ENCODE measurements around the gene HES5. TPM values are rescaled to one million over a fixed set of nuclear protein-coding genes. Genes with fewer than 3 reads are reported as not detected.

HES5 gene
- total and polyA plus RNA-seq, 10 of the 15 experiments (the other 5 are each of a cell fraction or from before 2014, with no cell fraction given) = 0.12 to 0.15 TPM; not detected in 8

GRCh38 chr1:2481885-2482284, 48.2 kb downstream of the HES5 start:
- no peaks in the 10 kb centered on the region for H4K20me1 ChIP-seq (ENCODE audit: control insufficient read depth, insufficient read depth)
- H3K27me3 ChIP-seq (replicated peaks in 1 of 2; ENCODE audit: control insufficient read depth in 2 of 2, insufficient read depth in 2 of 2, low read length in 1 of 2) = no peaks in the 10 kb centered on the region
- H2AFZ ChIP-seq (ENCODE audit: control insufficient read depth, low read depth, low read length) = no peak overlapping the region
- no peak for TF ChIP-seq BCLAF1 (IDR thresholded peaks at IDR 0.05)
- no peak for TF ChIP-seq BMI1 (IDR thresholded peaks at IDR 0.05; ENCODE audit: borderline replicate concordance)
- TF ChIP-seq JUNB (IDR thresholded peaks at IDR 0.05) = no peak
- TF ChIP-seq E4F1 (IDR thresholded peaks at IDR 0.05; ENCODE audit: borderline replicate concordance, partially characterized antibody) = no peak
- TF ChIP-seq ATF7 (IDR thresholded peaks at IDR 0.05; ENCODE audit: low read depth) = no peak
- no peak for TF ChIP-seq ATF3 (IDR thresholded peaks at IDR 0.05; ENCODE audit: borderline replicate concordance, extremely low read depth, low read depth, low read length)
- TF ChIP-seq IRF3 (IDR thresholded peaks at IDR 0.05) = no peak
- no peak for TF ChIP-seq E2F4 (IDR thresholded peaks at IDR 0.05; ENCODE audit: low read depth, low read length)
- TF ChIP-seq SMC3 (IDR thresholded peaks at IDR 0.05; ENCODE audit: borderline replicate concordance, low read length) = no peak
- no peaks in the 10 kb centered on the region for H3K36me3 ChIP-seq (ENCODE audit: control insufficient read depth in 2 of 2, insufficient read depth in 2 of 2, low read length in 1 of 2)
- H3K4me1 ChIP-seq (ENCODE audit: control insufficient read depth, insufficient read depth, low read length) = no peaks in the 10 kb centered on the region
- H3K9me3 ChIP-seq (replicated peaks; ENCODE audit: control insufficient read depth, insufficient read depth, low read length) = no peaks in the 10 kb centered on the region
- FAIRE-seq (no peak), ATAC-seq (peak; percentile 14; the same call in 2 of the 3 replicates), DNase-seq (ENCODE audit: low read depth, low spot score) (no peak)
- no peaks in the 10 kb centered on the region for H3K79me2 ChIP-seq (ENCODE audit: control insufficient read depth, insufficient read depth, low read length)
- H3K4me2 ChIP-seq (ENCODE audit: control insufficient read depth, insufficient read depth) = no peak overlapping the region
- no peak overlapping the region for H3K9ac ChIP-seq (ENCODE audit: control insufficient read depth, insufficient read depth, low read length)
- ChIA-PET POLR2A (no interaction called here), RAD21 (ENCODE audit: unreplicated experiment) (no interaction called here), CTCF (no interaction called here), SMC1A (ENCODE audit: uncharacterized antibody, unreplicated experiment) (no interaction called here)
- in situ Hi-C loops (cut with MboI) = no loop called here
- 44% methylated on average over 10 of the region's 10 CpGs for WGBS (ENCODE audit: insufficient coverage, insufficient replicate concordance, low lambda C conversion rate, missing lambda C conversion rate)
- H3K4me3 ChIP-seq = no peak overlapping the region
- no peak overlapping the region for H3K27ac ChIP-seq (ENCODE audit: control insufficient read depth, insufficient read depth)
- intact Hi-C loops (cut with micrococcal nuclease; ENCODE audit: unreplicated experiment) = no loop called here
- BruUV-seq (replicated peaks) = no TSS peak
